ENCODE results near the gene GMDS.

DNA sequence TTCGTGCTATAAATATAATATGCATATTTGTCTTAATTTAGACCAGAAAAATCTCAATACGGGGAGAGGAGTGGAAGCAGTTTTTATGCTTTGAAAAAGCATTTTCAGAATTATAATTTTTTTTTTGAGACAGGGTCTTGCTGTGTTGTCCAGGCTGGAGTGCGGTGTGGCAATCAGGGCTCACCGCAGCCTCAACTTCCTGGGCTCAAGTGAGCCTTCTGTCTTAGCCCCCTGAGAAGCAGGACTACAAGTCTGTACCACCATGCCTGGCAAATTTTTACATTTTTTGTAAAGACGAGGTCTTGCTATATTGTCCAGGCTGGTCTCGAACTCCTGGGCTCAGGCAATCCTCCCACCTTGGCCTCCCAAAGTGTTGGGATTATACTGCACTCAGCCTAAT lies 438.5 kb downstream of the GMDS start:
- TF ChIP-seq CTCF (IDR thresholded peaks at IDR 0.05) (no peak), POLR2A (IDR thresholded peaks at IDR 0.05) (no peak)

Data from vagina (tissue), 2 donors.